ENCODE data around the gene TMEM123. TPM values are rescaled to one million over a fixed set of nuclear protein-coding genes. Genes with fewer than 3 reads are reported as not detected.
A peak's percentile ranks its signal among the peaks of the same experiment; 100 is the strongest.

The TMEM123 gene
- total and polyA plus RNA-seq, 2 donors (not counting 1 experiment from before 2014, with no cell fraction given), result 36.7 to 422 TPM

GRCh38 chr11:102395720-102396393, 56.7 kb downstream of the TMEM123 start:
- DNase-seq (no peak), ATAC-seq (ENCODE audit: low read depth) (no peak)
- no peak for TF ChIP-seq EZH2 (IDR thresholded peaks at IDR 0.05; ENCODE audit: borderline replicate concordance, insufficient read depth, low read depth, low read length, poor library complexity, severe bottlenecking)
- TF ChIP-seq CTCF (IDR thresholded peaks at IDR 0.05), result no peak
- Histone ChIP-seq H3K36me3 (replicated peaks in 1 of 2; ENCODE audit: control extremely low read depth in 1 of 2, control insufficient read depth in 1 of 2, extremely low read depth in 1 of 2, insufficient read depth in 2 of 2, low read length in 1 of 2) (peaks cover 16 to 40% of the 10 kb centered on the region in 2 experiments), H3K4me1 (ENCODE audit: control insufficient read depth in 2 of 2, insufficient read depth in 2 of 2, low read length in 2 of 2) (no peaks in the 10 kb centered on the region), H3K27ac (ENCODE audit: low read length in 2 of 2) (no peak overlapping the region), H3K79me2 (ENCODE audit: control insufficient read depth, insufficient read depth, low read length) (peaks cover 9% of the 10 kb centered on the region), H3K4me3 (ENCODE audit: control extremely low read depth in 1 of 5, extremely low read depth in 1 of 5, insufficient read depth in 1 of 5, low read depth in 2 of 5, low read length in 4 of 5) (no peak overlapping the region), H3K27me3 (replicated peaks in 1 of 4; ENCODE audit: control extremely low read depth in 1 of 4, control insufficient read depth in 3 of 4, insufficient read depth in 4 of 4, low read length in 3 of 4) (no peaks in the 10 kb centered on the region), H4K20me1 (ENCODE audit: control insufficient read depth, insufficient read depth, low read length, poor library complexity, severe bottlenecking) (no peaks in the 10 kb centered on the region), H3K9me3 (ENCODE audit: control extremely low read depth in 1 of 3, control insufficient read depth in 2 of 3, insufficient read depth in 1 of 3, low read length in 2 of 3) (no peaks in the 10 kb centered on the region), H2AFZ (ENCODE audit: insufficient read depth, low read depth, low read length, poor library complexity, severe bottlenecking) (no peak overlapping the region), H3K4me2 (replicated peaks; ENCODE audit: low read depth, low read length, poor library complexity, severe bottlenecking) (no peak overlapping the region), H3K9ac (ENCODE audit: low read length) (no peak overlapping the region)
- 75% methylated on average over 2 of the region's 6 CpGs for WGBS (ENCODE audit: insufficient coverage)
- ChIA-PET CTCF (interaction anchor here (0.9 to 4.7 kb wide), 5 partner anchors 54 to 271 kb away, joined by 3 to 33 read pairs (median 3); no protein-coding TSS in a partner anchor), POLR2A (interaction anchor here (0.7 kb wide), 1 partner anchor 32 kb away, joined by 3 read pairs; no protein-coding TSS in a partner anchor)
- H3K9me3 Mint-ChIP-seq (ENCODE audit: insufficient read depth), result no peaks in the 10 kb centered on the region
- H3K4me1 Mint-ChIP-seq, result peaks cover 15% of the 10 kb centered on the region
- no peaks in the 10 kb centered on the region for H3K27me3 Mint-ChIP-seq
- no peak overlapping the region for H3K4me3 Mint-ChIP-seq
- peak overlapping the region; percentile 37 for H3K27ac Mint-ChIP-seq
- intact Hi-C loops (cut with micrococcal nuclease), result no loop called here

- Mint-ChIP-seq H3K4me1 (peaks cover 21% of the 10 kb centered on the region), H3K27ac (no peak overlapping the region), H3K4me3 (no peak overlapping the region), H3K9me3 (ENCODE audit: insufficient read depth) (no peaks in the 10 kb centered on the region), H3K27me3 (no peaks in the 10 kb centered on the region)
- Histone ChIP-seq H3K79me2 (ENCODE audit: control insufficient read depth, insufficient read depth, low read length) (peaks cover 11% of the 10 kb centered on the region), H2AFZ (ENCODE audit: insufficient read depth, low read depth, low read length, poor library complexity, severe bottlenecking) (no peak overlapping the region), H3K27me3 (replicated peaks in 1 of 4; ENCODE audit: control extremely low read depth in 1 of 4, control insufficient read depth in 3 of 4, insufficient read depth in 4 of 4, low read length in 3 of 4) (no peaks in the 10 kb centered on the region), H3K4me3 (ENCODE audit: control extremely low read depth in 1 of 5, extremely low read depth in 1 of 5, insufficient read depth in 1 of 5, low read depth in 2 of 5, low read length in 4 of 5) (no peak overlapping the region), H3K4me1 (ENCODE audit: control insufficient read depth in 2 of 2, insufficient read depth in 2 of 2, low read length in 2 of 2) (no peaks in the 10 kb centered on the region), H3K9ac (ENCODE audit: low read length) (no peak overlapping the region), H3K4me2 (replicated peaks; ENCODE audit: low read depth, low read length, poor library complexity, severe bottlenecking) (no peak overlapping the region), H3K27ac (ENCODE audit: low read length in 2 of 2) (no peak overlapping the region), H3K36me3 (replicated peaks in 1 of 2; ENCODE audit: control extremely low read depth in 1 of 2, control insufficient read depth in 1 of 2, extremely low read depth in 1 of 2, insufficient read depth in 2 of 2, low read length in 1 of 2) (peaks cover 18 to 21% of the 10 kb centered on the region in 2 experiments), H4K20me1 (ENCODE audit: control insufficient read depth, insufficient read depth, low read length, poor library complexity, severe bottlenecking) (no peaks in the 10 kb centered on the region), H3K9me3 (ENCODE audit: control extremely low read depth in 1 of 3, control insufficient read depth in 2 of 3, insufficient read depth in 1 of 3, low read length in 2 of 3) (no peaks in the 10 kb centered on the region)
- ATAC-seq (ENCODE audit: low read depth) (no peak), DNase-seq (no peak)
- CTCF ChIA-PET, result interaction anchor here (0.9 to 6.7 kb wide), 11 partner anchors 9 to 221 kb away, joined by 3 to 99 read pairs (median 4); no protein-coding TSS in a partner anchor
- TF ChIP-seq EZH2 (IDR thresholded peaks at IDR 0.05; ENCODE audit: borderline replicate concordance, insufficient read depth, low read depth, low read length, poor library complexity, severe bottlenecking) (no peak), CTCF (IDR thresholded peaks at IDR 0.05) (no peak)
- POLR2A ChIA-PET, result interaction anchor here (0.6 to 1.8 kb wide), 2 partner anchors 59 to 774 kb away, joined by 3 read pairs; partner anchors contain the start of gene TMEM123
- WGBS (ENCODE audit: insufficient coverage), result 100% methylated on average over 2 of the region's 2 CpGs
- intact Hi-C loops (cut with micrococcal nuclease), result no loop called here
Observed at GRCh38 chr11:102393272-102393730, 59.3 kb downstream of the TMEM123 start.

Measured in B cell (primary cell).